Activated CD4-positive, alpha-beta T cell treated with anti-CD3 and anti-CD28 coated beads, Interleukin-2, amount 10 ng/mL, durations not matched to agents 24 days and 14 days (primary cell): ENCODE results near the gene AOAH. TPM values are rescaled to one million over a fixed set of nuclear protein-coding genes. Genes with fewer than 3 reads are reported as not detected.
A peak's percentile ranks its signal among the peaks of the same experiment; 100 is the strongest.
"Not testable (repeated sequence)": the region's sequence is repeated elsewhere in the genome, so short reads cannot be mapped to it uniquely, and the experiment has no call there.

ENCODE experiments used
- DNase-seq: peaks from one replicate; pipeline ENCODE4 v3.0.0; 2022
- H3K27ac Mint-ChIP-seq: one replicate; pipeline ENCODE4 v1.8.0; 2022; ENCODE audit warnings: mild to moderate bottlenecking, mixed read lengths
- H3K27me3 Mint-ChIP-seq: one replicate; pipeline ENCODE4 v1.8.0; 2022; ENCODE audit warnings: mixed read lengths
- H3K36me3 Mint-ChIP-seq: one replicate; pipeline ENCODE4 v1.8.0; 2022; ENCODE audit warnings: low read depth, mild to moderate bottlenecking, mixed read lengths
- H3K4me1 Mint-ChIP-seq: one replicate; pipeline ENCODE4 v1.8.0; 2021; ENCODE audit warnings: mixed read lengths
- H3K4me3 Mint-ChIP-seq: one replicate; pipeline ENCODE4 v1.8.0; 2022; ENCODE audit warnings: mild to moderate bottlenecking, moderate library complexity, mixed read lengths
- H3K9me3 Mint-ChIP-seq: one replicate; pipeline ENCODE4 v1.8.0; 2021; ENCODE audit warnings: mixed read lengths
- intact Hi-C: fragments of 100-400 bp; cut with micrococcal nuclease; formaldehyde crosslinking; loops from one replicate; pipeline ENCODE4 v1.15.1; 2023
- total RNA-seq: library from RNA; stranded (reverse); gene quantifications from 2 replicates; pipeline ENCODE4 v1.2.3, GENCODE V29; 2022

Gene AOAH
- total RNA-seq, 1 donor from 2014 or later: 17.8 TPM

- peaks cover 40% of the 10 kb centered on the region for H3K9me3 Mint-ChIP-seq
- H3K27me3 Mint-ChIP-seq, intact Hi-C loops, H3K4me3 Mint-ChIP-seq, DNase-seq: not testable (repeated sequence)
- peaks cover 63% of the 10 kb centered on the region for H3K36me3 Mint-ChIP-seq
- peaks cover 66% of the 10 kb centered on the region for H3K4me1 Mint-ChIP-seq
- H3K27ac Mint-ChIP-seq: peak overlapping the region; percentile 47
These were observed 20.4 kb downstream of the AOAH start for GRCh38 chr7:36703860-36704259.

GRCh38 chr7:36692456-36692855 is 31.8 kb downstream of the AOAH start:
- Mint-ChIP-seq H3K4me1 (peaks cover 39% of the 10 kb centered on the region), H3K27ac (peak overlapping the region; percentile 94), H3K4me3 (peak overlapping the region; percentile 81), H3K36me3 (peaks cover 28% of the 10 kb centered on the region), H3K27me3 (no peaks in the 10 kb centered on the region), H3K9me3 (no peaks in the 10 kb centered on the region)
- peak; percentile 72 for DNase-seq
- intact Hi-C loops: loop anchor here (1.0 to 5.0 kb wide), 3 partner anchors 8 to 95 kb away; no protein-coding TSS in a partner anchor

- Mint-ChIP-seq H3K4me3 (peak overlapping the region; percentile 81), H3K27ac (peak overlapping the region; percentile 94), H3K4me1 (peaks cover 44% of the 10 kb centered on the region), H3K9me3 (no peaks in the 10 kb centered on the region), H3K36me3 (peaks cover 28% of the 10 kb centered on the region), H3K27me3 (no peaks in the 10 kb centered on the region)
- DNase-seq: no peak
- intact Hi-C loops: loop anchor here (1.0 to 5.0 kb wide), 4 partner anchors 8 to 95 kb away; no protein-coding TSS in a partner anchor
These were observed 32.3 kb downstream of the AOAH start for GRCh38 chr7:36691983-36692382.

- Mint-ChIP-seq H3K4me3 (peak overlapping the region; percentile 58), H3K27me3 (no peaks in the 10 kb centered on the region), H3K36me3 (peaks cover 26% of the 10 kb centered on the region), H3K4me1 (peaks cover 54% of the 10 kb centered on the region), H3K9me3 (peaks cover under 1% of the 10 kb centered on the region), H3K27ac (peak overlapping the region; percentile 79)
- intact Hi-C loops: loop anchor here (1.0 to 5.0 kb wide), 3 partner anchors 14 to 97 kb away; no protein-coding TSS in a partner anchor
- peak; percentile 44 for DNase-seq
These were observed 33.6 kb downstream of the AOAH start for GRCh38 chr7:36690514-36691187.

- no peak for DNase-seq
- Mint-ChIP-seq H3K4me3 (peak overlapping the region; percentile 58), H3K36me3 (peaks cover 29% of the 10 kb centered on the region), H3K9me3 (peaks cover 4% of the 10 kb centered on the region), H3K4me1 (peaks cover 60% of the 10 kb centered on the region), H3K27ac (peak overlapping the region; percentile 79), H3K27me3 (no peaks in the 10 kb centered on the region)
- intact Hi-C loops: loop anchor here (1.0 to 5.0 kb wide), 3 partner anchors 13 to 97 kb away; no protein-coding TSS in a partner anchor
These were observed 34.3 kb downstream of the AOAH start for GRCh38 chr7:36690041-36690440.

GRCh38 chr7:36686499-36686898 is 37.8 kb downstream of the AOAH start:
- Mint-ChIP-seq H3K9me3 (peaks cover 4% of the 10 kb centered on the region), H3K36me3 (peaks cover 22% of the 10 kb centered on the region), H3K27me3 (no peaks in the 10 kb centered on the region), H3K4me1 (peaks cover 67% of the 10 kb centered on the region), H3K27ac (peak overlapping the region; percentile 91), H3K4me3 (peak overlapping the region; percentile 41)
- intact Hi-C loops: loop anchor here (1.0 to 10.0 kb wide), 2 partner anchors 8 to 292 kb away; no protein-coding TSS in a partner anchor
- DNase-seq: peak; percentile 73

GRCh38 chr7:36684954-36685353 is 39.3 kb downstream of the AOAH start:
- Mint-ChIP-seq H3K27ac (peak overlapping the region; percentile 70), H3K9me3 (peaks cover 4% of the 10 kb centered on the region), H3K4me1 (peaks cover 58% of the 10 kb centered on the region), H3K4me3 (no peak overlapping the region), H3K36me3 (peaks cover 26% of the 10 kb centered on the region), H3K27me3 (no peaks in the 10 kb centered on the region)
- DNase-seq: no peak
- intact Hi-C loops: loop anchor here (1.0 to 10.0 kb wide), 3 partner anchors 7 to 290 kb away; partner anchors contain the start of gene AOAH

GRCh38 chr7:36683695-36684357 is 40.5 kb downstream of the AOAH start:
- H3K4me1 Mint-ChIP-seq: peaks cover 53% of the 10 kb centered on the region
- H3K4me3 Mint-ChIP-seq: peak overlapping the region; percentile 53
- intact Hi-C loops: loop anchor here (1.0 to 10.0 kb wide), 3 partner anchors 8 to 289 kb away; partner anchors contain the start of gene AOAH
- peaks cover 4% of the 10 kb centered on the region for H3K9me3 Mint-ChIP-seq
- H3K27ac Mint-ChIP-seq: peak overlapping the region; percentile 92
- peak; percentile 61 for DNase-seq
- no peaks in the 10 kb centered on the region for H3K27me3 Mint-ChIP-seq
- H3K36me3 Mint-ChIP-seq: peaks cover 24% of the 10 kb centered on the region

GRCh38 chr7:36683111-36683510 is 41.2 kb downstream of the AOAH start:
- H3K4me1 Mint-ChIP-seq: peaks cover 60% of the 10 kb centered on the region
- peaks cover 24% of the 10 kb centered on the region for H3K36me3 Mint-ChIP-seq
- intact Hi-C loops: loop anchor here (10.0 kb wide), 1 partner anchor 288 kb away; no protein-coding TSS in a partner anchor
- no peak overlapping the region for H3K4me3 Mint-ChIP-seq
- peaks cover 4% of the 10 kb centered on the region for H3K9me3 Mint-ChIP-seq
- DNase-seq: peak; percentile 44
- H3K27ac Mint-ChIP-seq: peak overlapping the region; percentile 92
- H3K27me3 Mint-ChIP-seq: no peaks in the 10 kb centered on the region

- Mint-ChIP-seq H3K27me3 (no peaks in the 10 kb centered on the region), H3K9me3 (peaks cover 4% of the 10 kb centered on the region), H3K27ac (peak overlapping the region; percentile 40), H3K36me3 (peaks cover 24% of the 10 kb centered on the region), H3K4me3 (no peak overlapping the region), H3K4me1 (peaks cover 63% of the 10 kb centered on the region)
- peak; percentile 57 for DNase-seq
- intact Hi-C loops: loop anchor here (10.0 kb wide), 1 partner anchor 287 kb away; no protein-coding TSS in a partner anchor
These were observed 42.2 kb downstream of the AOAH start for GRCh38 chr7:36682102-36682501.

GRCh38 chr7:36677769-36678437 is 46.4 kb downstream of the AOAH start:
- H3K36me3 Mint-ChIP-seq: peaks cover 34% of the 10 kb centered on the region
- H3K4me1 Mint-ChIP-seq: peaks cover 45% of the 10 kb centered on the region
- H3K27ac Mint-ChIP-seq: peak overlapping the region; percentile 93
- peaks cover 12% of the 10 kb centered on the region for H3K9me3 Mint-ChIP-seq
- H3K27me3 Mint-ChIP-seq: no peaks in the 10 kb centered on the region
- H3K4me3 Mint-ChIP-seq: peak overlapping the region; percentile 69
- peak; percentile 78 for DNase-seq
- intact Hi-C loops: loop anchor here (1.0 to 5.0 kb wide), 13 partner anchors 8 to 664 kb away; partner anchors contain the start of gene AOAH

- H3K4me1 Mint-ChIP-seq: peaks cover 50% of the 10 kb centered on the region
- no peaks in the 10 kb centered on the region for H3K27me3 Mint-ChIP-seq
- H3K4me3 Mint-ChIP-seq: no peak overlapping the region
- H3K36me3 Mint-ChIP-seq: peaks cover 38% of the 10 kb centered on the region
- no peak overlapping the region for H3K27ac Mint-ChIP-seq
- intact Hi-C loops: no loop called here
- DNase-seq: no peak
- H3K9me3 Mint-ChIP-seq: peaks cover 12% of the 10 kb centered on the region
These were observed 50.6 kb downstream of the AOAH start for GRCh38 chr7:36673703-36674102.

GRCh38 chr7:36671432-36671829 is 52.9 kb downstream of the AOAH start:
- peaks cover 45% of the 10 kb centered on the region for H3K36me3 Mint-ChIP-seq

More at GRCh38 chr7:36671432-36671829, 52.9 kb downstream of the AOAH start:
- H3K4me1 Mint-ChIP-seq: peaks cover 39% of the 10 kb centered on the region
- no peak overlapping the region for H3K4me3 Mint-ChIP-seq
- no peak overlapping the region for H3K27ac Mint-ChIP-seq
- intact Hi-C loops: loop anchor here (1.0 kb wide), 1 partner anchor 184 kb away; no protein-coding TSS in a partner anchor
- DNase-seq: no peak
- no peaks in the 10 kb centered on the region for H3K27me3 Mint-ChIP-seq
- peaks cover 8% of the 10 kb centered on the region for H3K9me3 Mint-ChIP-seq
